OCI-LY1 (cell line): ENCODE measurements around the gene CD2BP2.

ENCODE experiments used
- H2AFZ ChIP-seq: fragments of 200-600 bp; sonication (generic), shearing (Covaris generic); 2 replicates; pipeline ENCODE4 v1.6.0; 2014; ENCODE audit warnings: antibody characterized with exemption, mild to moderate bottlenecking, low read length
- H3F3A ChIP-seq: fragments of 200-600 bp; sonication (generic), shearing (Covaris generic); 2 replicates; pipeline ENCODE4 v1.6.0; 2014; ENCODE audit warnings: mild to moderate bottlenecking, antibody characterized with exemption, low read length, moderate library complexity; ENCODE audit not compliant: insufficient read depth
- H3K27ac ChIP-seq: fragments of 200-600 bp; sonication (generic); 2 replicates; pipeline ENCODE4 v1.5.1; 2014; ENCODE audit warnings: low read length, mixed run types, mild to moderate bottlenecking, low read depth; ENCODE audit not compliant: poor library complexity, severe bottlenecking
- H3K27me3 ChIP-seq: fragments of 200-600 bp; sonication (generic); 2 replicates; pipeline ENCODE4 v1.6.0; 2014; ENCODE audit warnings: antibody characterized with exemption, mild to moderate bottlenecking, low read length, moderate library complexity; ENCODE audit not compliant: insufficient read depth
- H3K36me3 ChIP-seq: fragments of 200-600 bp; sonication (generic); 2 replicates; pipeline ENCODE4 v1.6.1; 2014; ENCODE audit warnings: mild to moderate bottlenecking, antibody characterized with exemption, low read length, moderate library complexity, mixed read lengths; ENCODE audit not compliant: insufficient read depth
- H3K4me1 ChIP-seq: fragments of 200-600 bp; sonication (generic); 2 replicates; pipeline ENCODE4 v1.5.1; 2014; ENCODE audit warnings: mild to moderate bottlenecking, low read length, moderate library complexity; ENCODE audit not compliant: insufficient read depth, severe bottlenecking
- H3K4me2 ChIP-seq: fragments of 200-600 bp; sonication (generic), shearing (Covaris generic); 2 replicates; pipeline ENCODE4 v1.6.1; 2014; ENCODE audit warnings: low read length
- H3K4me3 ChIP-seq: fragments of 200-600 bp; sonication (generic); 2 replicates; pipeline ENCODE4 v1.5.1; 2014; ENCODE audit warnings: low read length, low read depth, mild to moderate bottlenecking, mixed read lengths; ENCODE audit not compliant: poor library complexity, severe bottlenecking
- H3K79me2 ChIP-seq: fragments of 200-600 bp; shearing (Covaris generic); 2 replicates; pipeline ENCODE4 v1.6.1; 2016; ENCODE audit warnings: mixed run types, low read length, mixed read lengths; ENCODE audit not compliant: insufficient read depth
- H3K9ac ChIP-seq: fragments of 200-600 bp; sonication (generic), shearing (Covaris generic); 2 replicates; pipeline ENCODE4 v1.6.1; 2014; ENCODE audit warnings: mild to moderate bottlenecking, low read length, mixed read lengths
- H3K9me2 ChIP-seq: fragments of 200-600 bp; sonication (generic), shearing (Covaris generic); 2 replicates; pipeline ENCODE4 v1.6.1; 2014; ENCODE audit warnings: low read depth, mild to moderate bottlenecking, low read length, mixed read lengths
- H3K9me3 ChIP-seq: fragments of 200-600 bp; shearing (Covaris generic); 2 replicates; pipeline ENCODE4 v1.6.1; 2014; ENCODE audit warnings: low read length, mixed read lengths
- H4K20me1 ChIP-seq: fragments of 200-600 bp; sonication (generic), shearing (Covaris generic); 2 replicates; pipeline ENCODE4 v1.6.0; 2016; ENCODE audit warnings: mild to moderate bottlenecking, low read length; ENCODE audit not compliant: insufficient read depth
- EZH2 ChIP-seq: fragments of 200-600 bp; sonication (generic), shearing (Covaris generic); IDR thresholded peaks from 2 replicates; pipeline ENCODE4 v1.8.0; 2017; ENCODE audit warnings: borderline replicate concordance, mixed run types, mild to moderate bottlenecking, antibody characterized with exemption, low read length, moderate library complexity, mixed read lengths
- TF ChIP-seq, protein P1 (sequence below): fragments of 200-600 bp; sonication (generic), shearing (Covaris generic); IDR thresholded peaks from 2 replicates; pipeline ENCODE4 v1.5.1; 2017; ENCODE audit warnings: mild to moderate bottlenecking, antibody characterized with exemption, low read length, moderate library complexity, mixed read lengths

The CD2BP2 gene

DNA sequence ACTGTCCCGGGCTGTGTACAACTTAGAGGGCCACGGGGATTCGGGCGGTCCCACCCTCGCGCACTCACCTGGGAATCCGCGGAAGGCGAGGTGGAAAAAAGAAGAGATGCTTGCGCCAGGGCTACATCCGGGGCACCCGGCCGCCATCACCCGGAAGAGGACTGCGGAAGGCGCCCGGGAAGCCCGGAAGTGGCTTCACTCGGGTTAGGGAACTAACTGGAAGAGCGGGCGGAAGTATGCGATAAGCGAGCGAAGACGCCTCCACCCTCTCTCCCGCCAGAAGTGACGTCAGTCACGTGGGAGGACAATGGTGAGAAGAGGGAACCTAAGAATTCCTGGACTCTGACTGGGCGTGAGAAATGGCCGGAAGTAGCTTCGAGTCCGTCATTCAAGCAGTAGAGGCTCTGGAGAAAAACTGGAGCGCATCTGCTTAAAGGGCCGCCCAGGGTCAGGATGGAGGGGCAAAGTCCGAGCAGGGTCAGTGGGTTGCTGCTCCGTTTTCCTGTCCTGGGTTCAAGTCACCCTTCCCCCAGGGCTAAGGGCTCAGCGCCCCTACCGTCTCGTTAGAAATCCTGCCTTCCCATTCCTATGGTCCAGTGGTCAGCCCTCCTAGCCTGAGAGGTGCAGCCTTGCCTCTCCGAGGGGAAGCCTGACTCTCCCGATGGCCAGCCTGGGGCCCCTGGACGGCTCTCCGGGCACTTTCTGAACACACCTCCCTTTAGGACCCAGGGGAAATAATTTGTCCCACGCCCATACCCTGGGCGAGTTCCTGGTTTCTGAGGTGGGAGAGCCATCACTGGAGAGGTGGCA, at the start of gene CD2BP2:
Gene CD2BP2, minus strand, starts transcription at position 165 of the 810 bp plus-strand sequence. CDS start 627 bp downstream, outside the sequence.
- H3K9me3 ChIP-seq: no peaks in the 10 kb centered on the region
- no peaks in the 10 kb centered on the region for H3F3A ChIP-seq
- H3K27me3 ChIP-seq: no peaks in the 10 kb centered on the region
- H3K4me2 ChIP-seq: peak within 1 kb of the TSS; percentile 87
- no peaks in the 10 kb centered on the region for H4K20me1 ChIP-seq
- H3K9ac ChIP-seq: peak within 1 kb of the TSS; percentile 93
- peaks cover 60% of the 10 kb centered on the region for H3K4me1 ChIP-seq
- peak within 1 kb of the TSS; percentile 71 for H3K27ac ChIP-seq
- no peak within 1 kb of the TSS for H2AFZ ChIP-seq
- peaks cover 75% of the 10 kb centered on the region for H3K36me3 ChIP-seq
- TF ChIP-seq, protein P1, sequence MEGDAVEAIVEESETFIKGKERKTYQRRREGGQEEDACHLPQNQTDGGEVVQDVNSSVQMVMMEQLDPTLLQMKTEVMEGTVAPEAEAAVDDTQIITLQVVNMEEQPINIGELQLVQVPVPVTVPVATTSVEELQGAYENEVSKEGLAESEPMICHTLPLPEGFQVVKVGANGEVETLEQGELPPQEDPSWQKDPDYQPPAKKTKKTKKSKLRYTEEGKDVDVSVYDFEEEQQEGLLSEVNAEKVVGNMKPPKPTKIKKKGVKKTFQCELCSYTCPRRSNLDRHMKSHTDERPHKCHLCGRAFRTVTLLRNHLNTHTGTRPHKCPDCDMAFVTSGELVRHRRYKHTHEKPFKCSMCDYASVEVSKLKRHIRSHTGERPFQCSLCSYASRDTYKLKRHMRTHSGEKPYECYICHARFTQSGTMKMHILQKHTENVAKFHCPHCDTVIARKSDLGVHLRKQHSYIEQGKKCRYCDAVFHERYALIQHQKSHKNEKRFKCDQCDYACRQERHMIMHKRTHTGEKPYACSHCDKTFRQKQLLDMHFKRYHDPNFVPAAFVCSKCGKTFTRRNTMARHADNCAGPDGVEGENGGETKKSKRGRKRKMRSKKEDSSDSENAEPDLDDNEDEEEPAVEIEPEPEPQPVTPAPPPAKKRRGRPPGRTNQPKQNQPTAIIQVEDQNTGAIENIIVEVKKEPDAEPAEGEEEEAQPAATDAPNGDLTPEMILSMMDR: no peak
- TF ChIP-seq EZH2: no peak
- peak within 1 kb of the TSS; percentile 94 for H3K4me3 ChIP-seq
- H3K79me2 ChIP-seq: peaks cover 10% of the 10 kb centered on the region; the same call in 1 of the 2 replicates
- no peaks in the 10 kb centered on the region for H3K9me2 ChIP-seq

DNA sequence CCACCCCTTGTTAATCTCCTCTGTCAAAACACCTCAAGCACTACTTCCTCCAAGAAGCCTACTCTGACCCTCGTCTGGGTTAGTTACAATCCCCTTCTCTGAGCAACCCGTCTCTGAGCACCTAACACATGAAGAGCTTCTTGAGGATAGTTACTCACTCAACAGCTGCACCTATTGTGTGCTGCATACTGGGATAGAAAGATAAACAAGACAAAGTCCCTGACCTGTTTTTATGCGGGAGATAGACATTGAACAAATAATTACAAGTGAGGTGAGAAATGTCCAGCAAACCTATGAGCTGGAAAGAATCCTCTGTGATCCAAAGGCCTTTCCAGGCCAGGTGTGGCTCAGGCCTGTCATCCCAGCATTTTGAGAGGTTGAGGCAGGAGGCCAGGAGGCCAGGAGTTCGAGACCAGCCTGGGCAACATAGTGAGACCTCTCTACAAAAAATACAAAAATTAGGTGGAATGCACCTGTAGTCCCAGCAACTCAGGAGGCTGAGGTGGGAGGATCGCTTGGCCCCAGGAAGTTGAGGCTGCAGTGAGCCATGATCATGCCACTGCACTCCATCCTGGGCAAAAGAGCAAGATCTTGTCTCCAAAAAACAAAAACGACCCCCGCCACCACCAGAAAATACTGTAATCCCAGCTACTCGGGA, 46.8 kb upstream of the CD2BP2 start:
- Histone ChIP-seq H3K4me1 (peaks cover 18% of the 10 kb centered on the region), H3K79me2 (no peaks in the 10 kb centered on the region), H3K27ac (no peak overlapping the region), H3K36me3 (peaks cover 29% of the 10 kb centered on the region), H4K20me1 (no peaks in the 10 kb centered on the region), H2AFZ (no peak overlapping the region), H3K4me3 (no peak overlapping the region), H3K9me2 (no peaks in the 10 kb centered on the region), H3K9ac (no peak overlapping the region), H3K4me2 (no peak overlapping the region), H3K27me3 (no peaks in the 10 kb centered on the region), H3K9me3 (no peaks in the 10 kb centered on the region), H3F3A (no peaks in the 10 kb centered on the region)
- TF ChIP-seq, protein P1: no peak

DNA sequence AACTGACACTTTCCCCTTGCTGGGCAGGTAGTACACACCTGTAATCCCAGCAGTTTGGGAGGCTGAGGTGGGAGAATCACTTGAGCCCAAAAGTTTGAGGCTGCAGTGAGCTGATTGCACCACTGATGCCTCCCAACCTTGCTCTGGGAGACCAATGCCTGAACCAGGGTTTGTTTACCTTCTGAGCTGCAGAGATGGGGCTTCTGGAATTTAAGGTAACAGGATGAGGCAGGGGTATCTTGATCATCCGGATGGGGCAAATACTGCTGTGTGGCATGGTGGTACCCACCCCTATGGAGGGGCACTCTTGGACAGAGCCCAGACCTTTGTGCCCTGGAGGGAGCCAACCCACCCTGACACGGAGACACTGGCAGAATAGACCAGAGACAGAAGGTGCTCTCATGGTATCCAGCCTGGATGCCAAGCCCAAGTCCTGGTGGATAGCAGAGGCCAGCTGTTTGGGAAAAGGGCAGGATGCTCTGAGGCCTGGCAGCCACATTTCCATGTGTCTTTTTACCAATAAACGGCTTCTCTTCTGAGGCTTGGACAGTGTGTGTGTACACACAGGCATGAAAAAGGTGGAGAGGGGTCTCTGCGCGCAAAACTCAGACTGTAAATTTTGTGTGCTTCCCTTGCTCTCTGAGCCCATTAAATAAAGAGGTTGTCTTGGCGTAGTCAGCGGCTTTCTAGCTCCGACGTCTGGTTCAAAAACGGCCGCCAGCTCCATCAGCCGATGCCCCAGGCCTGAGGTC, 44.5 kb upstream of the CD2BP2 start:
- Histone ChIP-seq H3K9me2 (no peaks in the 10 kb centered on the region), H3K27me3 (no peaks in the 10 kb centered on the region), H2AFZ (no peak overlapping the region), H3K79me2 (no peaks in the 10 kb centered on the region), H3K9ac (peak overlapping the region; percentile 24; the same call in 1 of the 2 replicates), H3F3A (no peaks in the 10 kb centered on the region), H3K4me2 (peak overlapping the region; percentile 75), H3K36me3 (peaks cover 30% of the 10 kb centered on the region), H4K20me1 (no peaks in the 10 kb centered on the region), H3K4me3 (peak overlapping the region; percentile 50), H3K9me3 (no peaks in the 10 kb centered on the region), H3K27ac (no peak overlapping the region), H3K4me1 (peaks cover 27% of the 10 kb centered on the region)
- TF ChIP-seq, protein P1: no peak
- no peak for TF ChIP-seq EZH2
